BLaER1 (cell line): ENCODE measurements around the gene RNF13.
"Not testable (repeated sequence)": the region's sequence is repeated elsewhere in the genome, so short reads cannot be mapped to it uniquely, and the experiment has no call there.

Experiments used
- H3K27ac ChIP-seq: shearing (Covaris generic); formaldehyde crosslinking; 2 replicates; pipeline ENCODE4 v1.8.1; 2022
- H3K27me3 ChIP-seq: shearing (Covaris generic); formaldehyde crosslinking; 2 replicates; pipeline ENCODE4 v1.8.1; 2022
- H3K36me3 ChIP-seq: shearing (Covaris generic); formaldehyde crosslinking; 2 replicates; pipeline ENCODE4 v1.8.1; 2022
- H3K4me1 ChIP-seq: shearing (Covaris generic); formaldehyde crosslinking; 2 replicates; pipeline ENCODE4 v1.8.1; 2022
- H3K4me2 ChIP-seq: shearing (Covaris generic); formaldehyde crosslinking; 2 replicates; pipeline ENCODE4 v1.8.1; 2022
- H3K4me3 ChIP-seq: shearing (Covaris generic); formaldehyde crosslinking; 2 replicates; pipeline ENCODE4 v1.8.1; 2022
- H3K9ac ChIP-seq: shearing (Covaris generic); formaldehyde crosslinking; 2 replicates; pipeline ENCODE4 v1.8.1; 2022
- H3K9me3 ChIP-seq: shearing (Covaris generic); formaldehyde crosslinking; 2 replicates; pipeline ENCODE4 v1.8.1; 2022
- H4K20me1 ChIP-seq: shearing (Covaris generic); formaldehyde crosslinking; 2 replicates; pipeline ENCODE4 v1.8.1; 2022
- Cebpa-rat ChIP-seq: shearing (Covaris generic); IDR thresholded peaks from 2 replicates; pipeline ENCODE4 v1.8.1; 2022

RNF13 gene

DNA sequence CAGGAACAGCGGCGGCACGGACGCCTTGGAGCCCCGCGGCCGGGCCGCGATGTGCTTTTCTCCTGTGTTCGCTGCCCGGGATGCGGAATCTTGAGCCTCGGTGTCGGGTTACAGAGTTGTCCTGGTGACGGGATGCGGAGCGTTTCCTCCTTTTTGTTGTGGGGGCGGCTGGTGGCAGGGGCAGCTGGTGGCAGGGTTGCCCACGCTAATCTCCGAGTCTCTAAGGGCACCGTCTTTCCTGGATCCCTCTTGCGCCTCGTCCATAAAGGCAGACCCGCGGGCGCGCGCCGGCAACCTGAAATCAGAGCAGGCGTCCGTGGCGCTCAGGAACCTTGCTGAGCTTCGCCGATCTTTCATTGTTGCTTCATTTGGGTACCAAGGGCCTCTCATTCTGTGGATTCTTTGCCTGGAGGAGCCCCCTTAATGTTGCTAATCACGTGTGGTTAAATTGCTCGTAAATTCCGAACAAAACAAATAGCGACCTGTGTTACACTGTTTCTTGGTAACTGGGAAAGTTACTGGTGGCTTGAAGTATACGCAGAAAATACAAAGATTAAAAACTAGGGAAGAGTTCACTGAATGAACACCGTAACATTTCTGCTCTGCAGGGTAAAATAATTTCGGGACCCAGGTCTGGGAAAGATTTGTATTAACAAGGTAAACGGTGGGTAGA, 158.5 kb downstream of the RNF13 start:
- peak overlapping the region; percentile 84 for H3K27ac ChIP-seq
- no peaks in the 10 kb centered on the region for H3K9me3 ChIP-seq
- TF ChIP-seq Cebpa-rat: no peak
- H3K9ac ChIP-seq: peak overlapping the region; percentile 85
- peaks cover 28% of the 10 kb centered on the region for H3K4me1 ChIP-seq
- no peaks in the 10 kb centered on the region for H3K36me3 ChIP-seq
- no peaks in the 10 kb centered on the region for H3K27me3 ChIP-seq
- H3K4me2 ChIP-seq: peak overlapping the region; percentile 84
- peaks cover 23% of the 10 kb centered on the region; the same call in 1 of the 2 replicates for H4K20me1 ChIP-seq
- H3K4me3 ChIP-seq: peak overlapping the region; percentile 87

- no peak for TF ChIP-seq Cebpa-rat
- Histone ChIP-seq H3K27me3 (no peaks in the 10 kb centered on the region), H3K27ac (no peak overlapping the region), H3K9me3 (no peaks in the 10 kb centered on the region), H3K4me3 (no peak overlapping the region), H3K36me3 (no peaks in the 10 kb centered on the region), H3K4me1 (peaks cover 8% of the 10 kb centered on the region; the same call in 1 of the 2 replicates), H3K4me2 (no peak overlapping the region), H3K9ac (no peak overlapping the region), H4K20me1 (no peaks in the 10 kb centered on the region)
Observed at GRCh38 chr3:149975919-149976318, 162.9 kb downstream of the RNF13 start.

DNA sequence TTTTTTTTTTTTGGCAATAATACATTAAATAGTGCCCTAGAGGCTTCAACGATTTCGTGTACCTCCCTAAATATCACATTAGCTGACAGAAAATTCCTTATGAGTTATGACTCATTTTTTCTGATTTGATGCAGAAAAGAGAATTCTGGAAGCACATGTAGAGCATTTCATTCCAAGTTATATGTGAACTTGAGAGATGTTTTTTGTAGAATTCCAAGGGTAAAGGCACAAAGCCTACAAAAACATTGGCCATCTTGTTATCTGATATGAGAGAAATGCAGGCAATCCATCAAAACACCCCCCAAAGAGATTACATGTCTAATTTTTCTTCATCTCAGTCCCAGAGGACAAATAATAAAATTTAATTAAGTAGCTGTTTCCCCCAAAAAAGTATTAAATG, 164.4 kb downstream of the RNF13 start:
- no peaks in the 10 kb centered on the region for H3K36me3 ChIP-seq
- H3K27me3 ChIP-seq: no peaks in the 10 kb centered on the region
- H3K9me3 ChIP-seq: no peaks in the 10 kb centered on the region
- no peak overlapping the region for H3K4me2 ChIP-seq
- H3K27ac ChIP-seq: no peak overlapping the region
- no peak overlapping the region for H3K4me3 ChIP-seq
- no peaks in the 10 kb centered on the region for H4K20me1 ChIP-seq
- H3K9ac ChIP-seq: no peak overlapping the region
- H3K4me1 ChIP-seq: 0 out of 2 replicates have a peak, but pooled peaks cover under 1% of the 10 kb centered on the region
- no peak for TF ChIP-seq Cebpa-rat

DNA sequence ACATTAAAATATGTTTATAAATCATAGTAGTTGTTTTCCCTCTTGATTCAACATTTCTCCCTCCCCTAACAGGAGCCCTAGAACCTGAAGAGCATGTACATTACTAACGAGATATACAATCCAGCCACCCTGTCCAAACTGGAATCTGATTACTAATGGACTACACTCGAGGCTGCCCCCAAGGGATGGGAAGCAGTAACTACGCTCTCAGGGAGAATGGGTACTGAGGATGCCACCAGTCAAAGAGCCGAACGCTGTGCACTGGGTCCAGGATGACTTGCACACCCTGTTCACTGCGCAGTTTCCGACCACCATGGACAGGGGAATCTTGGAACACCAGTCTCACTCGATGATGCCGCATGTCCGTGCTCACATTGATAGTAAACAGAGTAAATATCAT, 169.0 kb downstream of the RNF13 start:
- H3K27me3 ChIP-seq, H4K20me1 ChIP-seq, H3K36me3 ChIP-seq, H3K4me2 ChIP-seq, H3K27ac ChIP-seq, H3K4me1 ChIP-seq, H3K9me3 ChIP-seq, H3K4me3 ChIP-seq, H3K9ac ChIP-seq: not testable (repeated sequence)

DNA sequence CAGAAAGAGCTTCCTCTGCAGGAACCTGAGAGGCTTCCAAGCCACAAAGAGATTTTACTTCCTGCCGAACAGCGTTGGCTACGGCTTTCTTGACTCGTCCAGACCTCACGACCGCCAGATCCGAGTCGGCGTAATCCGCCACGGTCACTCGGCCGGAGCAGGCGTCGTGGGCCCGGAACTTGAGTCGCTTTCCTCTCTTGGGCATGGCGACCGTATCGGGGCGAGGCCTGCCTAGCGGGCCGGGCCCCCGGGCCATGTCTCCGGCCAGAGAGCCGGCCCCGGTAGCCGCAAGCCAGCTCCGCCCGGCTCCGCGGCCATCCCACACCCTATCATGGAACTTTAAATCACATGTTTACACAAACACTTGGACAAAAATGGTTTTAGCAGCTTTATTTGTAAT, 170.0 kb downstream of the RNF13 start:
- not testable (repeated sequence) for H3K9ac ChIP-seq, H3K27me3 ChIP-seq, H3K36me3 ChIP-seq, H3K27ac ChIP-seq, H3K4me2 ChIP-seq, H3K4me1 ChIP-seq, H4K20me1 ChIP-seq, H3K9me3 ChIP-seq, H3K4me3 ChIP-seq

DNA sequence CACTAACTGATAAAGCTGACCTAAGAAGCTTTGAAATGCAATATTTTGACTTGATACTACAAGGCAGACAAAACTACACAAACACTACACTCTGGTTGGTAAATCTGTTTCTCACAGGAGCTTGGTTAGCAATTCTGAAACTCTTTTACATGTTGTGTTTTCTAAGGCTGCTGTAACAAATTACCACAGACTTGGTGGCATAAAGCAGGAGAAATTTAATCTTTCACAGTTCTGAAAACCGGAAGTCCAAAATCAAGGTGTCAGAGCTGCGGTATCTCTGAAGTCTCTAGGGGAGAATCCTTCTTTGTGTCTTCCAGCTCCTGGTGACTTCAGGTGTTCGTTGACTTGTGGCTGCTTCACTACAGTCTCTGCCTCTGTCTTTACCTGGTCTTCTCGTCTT, 170.6 kb downstream of the RNF13 start:
- H3K27me3 ChIP-seq: no peaks in the 10 kb centered on the region
- H3K9me3 ChIP-seq: no peaks in the 10 kb centered on the region
- H4K20me1 ChIP-seq: no peaks in the 10 kb centered on the region
- H3K4me2 ChIP-seq: no peak overlapping the region
- H3K4me3 ChIP-seq: no peak overlapping the region
- TF ChIP-seq Cebpa-rat: no peak
- no peak overlapping the region for H3K9ac ChIP-seq
- H3K27ac ChIP-seq: no peak overlapping the region
- H3K4me1 ChIP-seq: no peaks in the 10 kb centered on the region
- H3K36me3 ChIP-seq: no peaks in the 10 kb centered on the region

DNA sequence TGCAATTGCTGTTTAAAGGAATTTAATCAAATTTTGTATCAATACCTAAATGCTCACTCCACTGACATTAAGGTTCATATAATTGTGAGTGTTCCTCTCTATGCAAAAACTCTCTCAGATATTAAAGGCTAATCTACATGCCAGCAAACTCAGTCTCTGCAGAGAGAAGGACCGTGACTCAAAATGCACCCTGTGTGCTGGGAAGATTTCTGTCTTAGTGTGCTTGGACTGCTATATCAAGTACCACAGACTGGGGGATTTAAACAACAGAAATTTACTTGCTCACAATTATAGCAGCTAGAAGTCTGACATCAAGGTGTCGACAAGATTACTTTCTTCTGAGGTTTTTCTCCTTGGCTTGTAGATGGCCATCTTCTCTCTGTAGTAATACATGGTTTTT, 176.3 kb downstream of the RNF13 start:
- Histone ChIP-seq H3K9me3 (peaks cover 16% of the 10 kb centered on the region), H3K9ac (no peak overlapping the region), H3K36me3 (no peaks in the 10 kb centered on the region), H3K4me1 (no peaks in the 10 kb centered on the region), H3K27ac (no peak overlapping the region), H3K4me3 (no peak overlapping the region), H3K27me3 (no peaks in the 10 kb centered on the region), H3K4me2 (no peak overlapping the region), H4K20me1 (no peaks in the 10 kb centered on the region)
- no peak for TF ChIP-seq Cebpa-rat

DNA sequence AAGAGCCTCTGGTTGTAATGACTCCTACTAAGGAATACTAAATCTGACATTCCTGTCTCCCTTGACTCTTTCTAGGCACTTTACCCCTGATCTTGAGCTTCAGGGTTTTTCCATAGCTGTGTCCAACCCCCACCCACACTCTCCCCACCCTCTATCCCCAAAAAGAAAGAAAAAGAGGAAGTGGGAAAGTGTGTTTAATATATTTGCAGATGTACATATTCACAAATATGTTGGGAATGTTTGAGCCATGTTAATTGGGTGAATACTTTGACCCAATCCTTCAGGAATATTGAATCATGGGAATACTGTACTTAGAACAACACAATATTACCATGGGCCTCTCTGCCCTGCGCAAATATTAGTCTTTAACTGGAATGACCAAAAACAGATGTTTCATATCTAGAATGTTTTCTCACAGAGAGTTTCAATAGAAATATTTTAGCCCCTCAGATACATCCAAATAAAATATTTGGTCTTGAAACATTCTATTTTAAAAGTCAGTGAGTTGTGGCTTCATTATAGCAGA, 177.5 kb downstream of the RNF13 start:
- H3K27me3 ChIP-seq: no peaks in the 10 kb centered on the region
- no peak overlapping the region for H3K27ac ChIP-seq
- H3K9me3 ChIP-seq: peaks cover 27% of the 10 kb centered on the region
- no peak for TF ChIP-seq Cebpa-rat
- no peak overlapping the region for H3K4me2 ChIP-seq
- no peaks in the 10 kb centered on the region for H4K20me1 ChIP-seq
- H3K9ac ChIP-seq: no peak overlapping the region
- no peaks in the 10 kb centered on the region for H3K4me1 ChIP-seq
- H3K4me3 ChIP-seq: no peak overlapping the region
- H3K36me3 ChIP-seq: no peaks in the 10 kb centered on the region

- TF ChIP-seq Cebpa-rat: no peak
- H4K20me1 ChIP-seq: no peaks in the 10 kb centered on the region
- no peak overlapping the region for H3K9ac ChIP-seq
- no peaks in the 10 kb centered on the region for H3K4me1 ChIP-seq
- no peak overlapping the region for H3K4me2 ChIP-seq
- H3K27me3 ChIP-seq: no peaks in the 10 kb centered on the region
- no peak overlapping the region for H3K4me3 ChIP-seq
- peaks cover 27% of the 10 kb centered on the region for H3K9me3 ChIP-seq
- H3K27ac ChIP-seq: no peak overlapping the region
- no peaks in the 10 kb centered on the region for H3K36me3 ChIP-seq
Observed at GRCh38 chr3:149992416-149993058, 179.5 kb downstream of the RNF13 start.

- Histone ChIP-seq H3K36me3 (no peaks in the 10 kb centered on the region), H3K27me3 (no peaks in the 10 kb centered on the region), H3K4me3 (no peak overlapping the region), H4K20me1 (no peaks in the 10 kb centered on the region), H3K9ac (no peak overlapping the region), H3K27ac (no peak overlapping the region), H3K4me1 (no peaks in the 10 kb centered on the region), H3K4me2 (no peak overlapping the region), H3K9me3 (peaks cover 20% of the 10 kb centered on the region)
- no peak for TF ChIP-seq Cebpa-rat
Observed at GRCh38 chr3:149998946-149999345, 185.9 kb downstream of the RNF13 start.

- no peaks in the 10 kb centered on the region for H4K20me1 ChIP-seq
- no peaks in the 10 kb centered on the region for H3K4me1 ChIP-seq
- no peak for TF ChIP-seq Cebpa-rat
- H3K4me3 ChIP-seq: no peak overlapping the region
- no peaks in the 10 kb centered on the region for H3K36me3 ChIP-seq
- H3K9ac ChIP-seq: no peak overlapping the region
- no peak overlapping the region for H3K27ac ChIP-seq
- H3K27me3 ChIP-seq: no peaks in the 10 kb centered on the region
- H3K9me3 ChIP-seq: peaks cover 16% of the 10 kb centered on the region
- H3K4me2 ChIP-seq: no peak overlapping the region
Observed at GRCh38 chr3:149999421-149999820, 186.4 kb downstream of the RNF13 start.
